ENCODE data around the gene KRTAP10-11.

- TF ChIP-seq, protein P1, sequence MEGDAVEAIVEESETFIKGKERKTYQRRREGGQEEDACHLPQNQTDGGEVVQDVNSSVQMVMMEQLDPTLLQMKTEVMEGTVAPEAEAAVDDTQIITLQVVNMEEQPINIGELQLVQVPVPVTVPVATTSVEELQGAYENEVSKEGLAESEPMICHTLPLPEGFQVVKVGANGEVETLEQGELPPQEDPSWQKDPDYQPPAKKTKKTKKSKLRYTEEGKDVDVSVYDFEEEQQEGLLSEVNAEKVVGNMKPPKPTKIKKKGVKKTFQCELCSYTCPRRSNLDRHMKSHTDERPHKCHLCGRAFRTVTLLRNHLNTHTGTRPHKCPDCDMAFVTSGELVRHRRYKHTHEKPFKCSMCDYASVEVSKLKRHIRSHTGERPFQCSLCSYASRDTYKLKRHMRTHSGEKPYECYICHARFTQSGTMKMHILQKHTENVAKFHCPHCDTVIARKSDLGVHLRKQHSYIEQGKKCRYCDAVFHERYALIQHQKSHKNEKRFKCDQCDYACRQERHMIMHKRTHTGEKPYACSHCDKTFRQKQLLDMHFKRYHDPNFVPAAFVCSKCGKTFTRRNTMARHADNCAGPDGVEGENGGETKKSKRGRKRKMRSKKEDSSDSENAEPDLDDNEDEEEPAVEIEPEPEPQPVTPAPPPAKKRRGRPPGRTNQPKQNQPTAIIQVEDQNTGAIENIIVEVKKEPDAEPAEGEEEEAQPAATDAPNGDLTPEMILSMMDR (IDR thresholded peaks at IDR 0.05; ENCODE audit: low read length) = no peak
- no peak for TF ChIP-seq EZH2 (IDR thresholded peaks at IDR 0.05; ENCODE audit: borderline replicate concordance, low read length)
Observed at GRCh38 chr21:44598061-44598460, 48.2 kb upstream of the KRTAP10-11 start.

Measured in OCI-LY1 (cell line).